ENCODE measurements around the gene P2RX5. TPM values are rescaled to one million over a fixed set of nuclear protein-coding genes. Genes with fewer than 3 reads are reported as not detected.
A peak's percentile ranks its signal among the peaks of the same experiment; 100 is the strongest.

The P2RX5 gene
- total and polyA plus RNA-seq, 2 experiments from 2014 or later = 7.5 to 13.6 TPM

DNA sequence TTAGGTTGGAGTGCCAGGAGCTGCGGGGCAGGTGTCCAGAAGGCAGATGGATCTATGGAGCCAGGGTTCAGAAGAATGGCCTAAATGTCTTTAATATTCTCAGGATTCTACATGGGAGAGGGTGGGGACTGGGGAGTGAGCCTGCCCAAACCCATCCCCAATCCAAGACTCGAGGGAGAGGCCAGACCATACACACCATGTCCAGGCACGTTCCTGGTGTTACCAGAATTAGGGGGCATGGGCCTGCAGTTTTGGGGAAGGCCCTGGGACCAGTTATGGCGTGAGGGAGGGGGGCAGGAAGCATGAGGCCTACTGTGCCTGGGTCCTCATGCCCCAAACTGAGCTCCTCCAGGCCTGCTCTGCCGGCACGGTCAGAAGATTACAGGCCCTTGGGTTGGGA, 29.4 kb downstream of the P2RX5 start (continued):
- no peak for TF ChIP-seq ZNF114 (CRISPR knock-in tag; IDR thresholded peaks at IDR 0.05)
- TF ChIP-seq NANOG (IDR thresholded peaks at IDR 0.05; ENCODE audit: borderline replicate concordance) = no peak

DNA sequence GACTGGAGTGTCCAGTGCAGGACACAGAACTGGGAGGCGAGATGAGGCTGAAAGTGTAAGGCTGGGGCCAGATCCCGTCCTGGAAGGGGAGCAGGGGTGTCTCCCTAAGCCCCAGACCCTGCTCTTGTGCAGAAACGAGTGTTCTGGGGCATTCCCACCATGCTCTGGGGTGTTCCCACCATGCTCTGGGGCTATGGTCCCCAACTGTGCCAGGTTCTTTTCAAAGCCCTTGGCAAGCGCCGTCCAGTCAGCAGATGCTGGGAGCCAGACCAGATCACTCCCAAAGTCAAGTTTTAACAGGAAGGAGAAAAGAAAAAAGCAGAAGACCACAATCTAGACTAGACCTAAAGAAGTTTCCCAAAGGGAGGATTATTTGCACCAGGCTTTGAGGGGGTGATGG, 30.1 kb downstream of the P2RX5 start:
- Histone ChIP-seq H3K4me2 (no peak overlapping the region), H3K27ac (ENCODE audit: low read depth) (no peak overlapping the region)

More for the DNA sequence above, 30.1 kb downstream of the P2RX5 start:
- Mint-ChIP-seq H3K4me3 (peak overlapping the region; percentile 44; the same call in 2 of the 3 replicates), H3K27me3 (ENCODE audit: insufficient read depth, low read depth, poor library complexity) (peaks cover 24% of the 10 kb centered on the region), H3K27ac (no peak overlapping the region), H3K9me3 (no peaks in the 10 kb centered on the region; the same call in 2 of the 3 replicates), H3K4me1 (peaks cover 22% of the 10 kb centered on the region), H3K36me3 (ENCODE audit: low read depth) (peaks cover 21% of the 10 kb centered on the region)
- H3K27me3 ChIP-seq (ENCODE audit: insufficient read depth) = no peaks in the 10 kb centered on the region
- no peak overlapping the region for H3K4me3 ChIP-seq
- H4K20me1 ChIP-seq (replicated peaks; ENCODE audit: insufficient read depth) = peaks cover 14% of the 10 kb centered on the region
- H3K9me2 ChIP-seq (ENCODE audit: insufficient read depth) = no peaks in the 10 kb centered on the region
- H2AFZ ChIP-seq = no peak overlapping the region
- H3F3A ChIP-seq (replicated peaks; ENCODE audit: low read depth) = peaks cover 20% of the 10 kb centered on the region; the same call in 1 of the 2 replicates
- DNase-seq (ENCODE audit: low spot score) (no peak), ATAC-seq (no peak)
- H3K36me3 ChIP-seq (ENCODE audit: insufficient read depth) = 0 out of 2 replicates have a peak, but pooled peaks cover 3% of the 10 kb centered on the region
- peaks cover 40% of the 10 kb centered on the region for H3K79me2 ChIP-seq (replicated peaks; ENCODE audit: insufficient read depth)
- TF ChIP-seq, protein P1, sequence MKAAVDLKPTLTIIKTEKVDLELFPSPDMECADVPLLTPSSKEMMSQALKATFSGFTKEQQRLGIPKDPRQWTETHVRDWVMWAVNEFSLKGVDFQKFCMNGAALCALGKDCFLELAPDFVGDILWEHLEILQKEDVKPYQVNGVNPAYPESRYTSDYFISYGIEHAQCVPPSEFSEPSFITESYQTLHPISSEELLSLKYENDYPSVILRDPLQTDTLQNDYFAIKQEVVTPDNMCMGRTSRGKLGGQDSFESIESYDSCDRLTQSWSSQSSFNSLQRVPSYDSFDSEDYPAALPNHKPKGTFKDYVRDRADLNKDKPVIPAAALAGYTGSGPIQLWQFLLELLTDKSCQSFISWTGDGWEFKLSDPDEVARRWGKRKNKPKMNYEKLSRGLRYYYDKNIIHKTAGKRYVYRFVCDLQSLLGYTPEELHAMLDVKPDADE (IDR thresholded peaks at IDR 0.05) = no peak
- TF ChIP-seq, protein P2, sequence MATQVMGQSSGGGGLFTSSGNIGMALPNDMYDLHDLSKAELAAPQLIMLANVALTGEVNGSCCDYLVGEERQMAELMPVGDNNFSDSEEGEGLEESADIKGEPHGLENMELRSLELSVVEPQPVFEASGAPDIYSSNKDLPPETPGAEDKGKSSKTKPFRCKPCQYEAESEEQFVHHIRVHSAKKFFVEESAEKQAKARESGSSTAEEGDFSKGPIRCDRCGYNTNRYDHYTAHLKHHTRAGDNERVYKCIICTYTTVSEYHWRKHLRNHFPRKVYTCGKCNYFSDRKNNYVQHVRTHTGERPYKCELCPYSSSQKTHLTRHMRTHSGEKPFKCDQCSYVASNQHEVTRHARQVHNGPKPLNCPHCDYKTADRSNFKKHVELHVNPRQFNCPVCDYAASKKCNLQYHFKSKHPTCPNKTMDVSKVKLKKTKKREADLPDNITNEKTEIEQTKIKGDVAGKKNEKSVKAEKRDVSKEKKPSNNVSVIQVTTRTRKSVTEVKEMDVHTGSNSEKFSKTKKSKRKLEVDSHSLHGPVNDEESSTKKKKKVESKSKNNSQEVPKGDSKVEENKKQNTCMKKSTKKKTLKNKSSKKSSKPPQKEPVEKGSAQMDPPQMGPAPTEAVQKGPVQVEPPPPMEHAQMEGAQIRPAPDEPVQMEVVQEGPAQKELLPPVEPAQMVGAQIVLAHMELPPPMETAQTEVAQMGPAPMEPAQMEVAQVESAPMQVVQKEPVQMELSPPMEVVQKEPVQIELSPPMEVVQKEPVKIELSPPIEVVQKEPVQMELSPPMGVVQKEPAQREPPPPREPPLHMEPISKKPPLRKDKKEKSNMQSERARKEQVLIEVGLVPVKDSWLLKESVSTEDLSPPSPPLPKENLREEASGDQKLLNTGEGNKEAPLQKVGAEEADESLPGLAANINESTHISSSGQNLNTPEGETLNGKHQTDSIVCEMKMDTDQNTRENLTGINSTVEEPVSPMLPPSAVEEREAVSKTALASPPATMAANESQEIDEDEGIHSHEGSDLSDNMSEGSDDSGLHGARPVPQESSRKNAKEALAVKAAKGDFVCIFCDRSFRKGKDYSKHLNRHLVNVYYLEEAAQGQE (IDR thresholded peaks at IDR 0.05; ENCODE audit: unreplicated experiment) = no peak
- TF ChIP-seq, protein P3, sequence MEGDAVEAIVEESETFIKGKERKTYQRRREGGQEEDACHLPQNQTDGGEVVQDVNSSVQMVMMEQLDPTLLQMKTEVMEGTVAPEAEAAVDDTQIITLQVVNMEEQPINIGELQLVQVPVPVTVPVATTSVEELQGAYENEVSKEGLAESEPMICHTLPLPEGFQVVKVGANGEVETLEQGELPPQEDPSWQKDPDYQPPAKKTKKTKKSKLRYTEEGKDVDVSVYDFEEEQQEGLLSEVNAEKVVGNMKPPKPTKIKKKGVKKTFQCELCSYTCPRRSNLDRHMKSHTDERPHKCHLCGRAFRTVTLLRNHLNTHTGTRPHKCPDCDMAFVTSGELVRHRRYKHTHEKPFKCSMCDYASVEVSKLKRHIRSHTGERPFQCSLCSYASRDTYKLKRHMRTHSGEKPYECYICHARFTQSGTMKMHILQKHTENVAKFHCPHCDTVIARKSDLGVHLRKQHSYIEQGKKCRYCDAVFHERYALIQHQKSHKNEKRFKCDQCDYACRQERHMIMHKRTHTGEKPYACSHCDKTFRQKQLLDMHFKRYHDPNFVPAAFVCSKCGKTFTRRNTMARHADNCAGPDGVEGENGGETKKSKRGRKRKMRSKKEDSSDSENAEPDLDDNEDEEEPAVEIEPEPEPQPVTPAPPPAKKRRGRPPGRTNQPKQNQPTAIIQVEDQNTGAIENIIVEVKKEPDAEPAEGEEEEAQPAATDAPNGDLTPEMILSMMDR (conservative IDR thresholded peaks at IDR 0.05; ENCODE audit: low read depth in 2 of 2) = no peak
- no peak for TF ChIP-seq NANOG (IDR thresholded peaks at IDR 0.05; ENCODE audit: borderline replicate concordance)
- TF ChIP-seq CREB1 (CRISPR knock-in tag; IDR thresholded peaks at IDR 0.05; ENCODE audit: low read depth) = no peak
- no peak for TF ChIP-seq EZH2 (IDR thresholded peaks at IDR 0.05; ENCODE audit: low read depth, unreplicated experiment)
- TF ChIP-seq EZH2phosphoT487 (IDR thresholded peaks at IDR 0.05; ENCODE audit: unreplicated experiment) = no peak
- TF ChIP-seq ZNF114 (CRISPR knock-in tag; IDR thresholded peaks at IDR 0.05) = no peak
- no peak for TF ChIP-seq POLR2AphosphoS5 (IDR thresholded peaks at IDR 0.05; ENCODE audit: low read depth)
- TF ChIP-seq STAT1 (IDR thresholded peaks at IDR 0.05; ENCODE audit: unreplicated experiment) = no peak
- TF ChIP-seq, protein P4, sequence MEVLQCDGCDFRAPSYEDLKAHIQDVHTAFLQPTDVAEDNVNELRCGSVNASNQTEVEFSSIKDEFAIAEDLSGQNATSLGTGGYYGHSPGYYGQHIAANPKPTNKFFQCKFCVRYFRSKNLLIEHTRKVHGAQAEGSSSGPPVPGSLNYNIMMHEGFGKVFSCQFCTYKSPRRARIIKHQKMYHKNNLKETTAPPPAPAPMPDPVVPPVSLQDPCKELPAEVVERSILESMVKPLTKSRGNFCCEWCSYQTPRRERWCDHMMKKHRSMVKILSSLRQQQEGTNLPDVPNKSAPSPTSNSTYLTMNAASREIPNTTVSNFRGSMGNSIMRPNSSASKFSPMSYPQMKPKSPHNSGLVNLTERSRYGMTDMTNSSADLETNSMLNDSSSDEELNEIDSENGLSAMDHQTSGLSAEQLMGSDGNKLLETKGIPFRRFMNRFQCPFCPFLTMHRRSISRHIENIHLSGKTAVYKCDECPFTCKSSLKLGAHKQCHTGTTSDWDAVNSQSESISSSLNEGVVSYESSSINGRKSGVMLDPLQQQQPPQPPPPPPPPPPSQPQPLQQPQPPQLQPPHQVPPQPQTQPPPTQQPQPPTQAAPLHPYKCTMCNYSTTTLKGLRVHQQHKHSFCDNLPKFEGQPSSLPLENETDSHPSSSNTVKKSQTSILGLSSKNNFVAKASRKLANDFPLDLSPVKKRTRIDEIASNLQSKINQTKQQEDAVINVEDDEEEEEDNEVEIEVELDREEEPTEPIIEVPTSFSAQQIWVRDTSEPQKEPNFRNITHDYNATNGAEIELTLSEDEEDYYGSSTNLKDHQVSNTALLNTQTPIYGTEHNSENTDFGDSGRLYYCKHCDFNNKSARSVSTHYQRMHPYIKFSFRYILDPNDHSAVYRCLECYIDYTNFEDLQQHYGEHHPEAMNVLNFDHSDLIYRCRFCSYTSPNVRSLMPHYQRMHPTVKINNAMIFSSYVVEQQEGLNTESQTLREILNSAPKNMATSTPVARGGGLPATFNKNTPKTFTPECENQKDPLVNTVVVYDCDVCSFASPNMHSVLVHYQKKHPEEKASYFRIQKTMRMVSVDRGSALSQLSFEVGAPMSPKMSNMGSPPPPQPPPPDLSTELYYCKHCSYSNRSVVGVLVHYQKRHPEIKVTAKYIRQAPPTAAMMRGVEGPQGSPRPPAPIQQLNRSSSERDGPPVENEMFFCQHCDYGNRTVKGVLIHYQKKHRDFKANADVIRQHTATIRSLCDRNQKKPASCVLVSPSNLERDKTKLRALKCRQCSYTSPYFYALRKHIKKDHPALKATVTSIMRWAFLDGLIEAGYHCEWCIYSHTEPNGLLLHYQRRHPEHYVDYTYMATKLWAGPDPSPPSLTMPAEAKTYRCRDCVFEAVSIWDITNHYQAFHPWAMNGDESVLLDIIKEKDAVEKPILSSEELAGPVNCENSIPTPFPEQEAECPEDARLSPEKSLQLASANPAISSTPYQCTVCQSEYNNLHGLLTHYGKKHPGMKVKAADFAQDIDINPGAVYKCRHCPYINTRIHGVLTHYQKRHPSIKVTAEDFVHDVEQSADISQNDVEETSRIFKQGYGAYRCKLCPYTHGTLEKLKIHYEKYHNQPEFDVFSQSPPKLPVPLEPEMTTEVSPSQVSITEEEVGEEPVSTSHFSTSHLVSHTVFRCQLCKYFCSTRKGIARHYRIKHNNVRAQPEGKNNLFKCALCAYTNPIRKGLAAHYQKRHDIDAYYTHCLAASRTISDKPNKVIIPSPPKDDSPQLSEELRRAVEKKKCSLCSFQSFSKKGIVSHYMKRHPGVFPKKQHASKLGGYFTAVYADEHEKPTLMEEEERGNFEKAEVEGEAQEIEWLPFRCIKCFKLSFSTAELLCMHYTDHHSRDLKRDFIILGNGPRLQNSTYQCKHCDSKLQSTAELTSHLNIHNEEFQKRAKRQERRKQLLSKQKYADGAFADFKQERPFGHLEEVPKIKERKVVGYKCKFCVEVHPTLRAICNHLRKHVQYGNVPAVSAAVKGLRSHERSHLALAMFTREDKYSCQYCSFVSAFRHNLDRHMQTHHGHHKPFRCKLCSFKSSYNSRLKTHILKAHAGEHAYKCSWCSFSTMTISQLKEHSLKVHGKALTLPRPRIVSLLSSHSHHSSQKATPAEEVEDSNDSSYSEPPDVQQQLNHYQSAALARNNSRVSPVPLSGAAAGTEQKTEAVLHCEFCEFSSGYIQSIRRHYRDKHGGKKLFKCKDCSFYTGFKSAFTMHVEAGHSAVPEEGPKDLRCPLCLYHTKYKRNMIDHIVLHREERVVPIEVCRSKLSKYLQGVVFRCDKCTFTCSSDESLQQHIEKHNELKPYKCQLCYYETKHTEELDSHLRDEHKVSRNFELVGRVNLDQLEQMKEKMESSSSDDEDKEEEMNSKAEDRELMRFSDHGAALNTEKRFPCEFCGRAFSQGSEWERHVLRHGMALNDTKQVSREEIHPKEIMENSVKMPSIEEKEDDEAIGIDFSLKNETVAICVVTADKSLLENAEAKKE (CRISPR knock-in tag; IDR thresholded peaks at IDR 0.05) = no peak
- no peak for TF ChIP-seq JUNB (IDR thresholded peaks at IDR 0.05; ENCODE audit: unreplicated experiment)
- TF ChIP-seq ZNF331 (CRISPR knock-in tag; IDR thresholded peaks at IDR 0.05; ENCODE audit: low read depth) = no peak
- peaks cover 7% of the 10 kb centered on the region; the same call in 1 of the 2 replicates for H3K4me1 ChIP-seq (ENCODE audit: insufficient read depth)

All from GM23338 (cell line).